Measurements from ENCODE around the gene NCF4.

The NCF4 gene

DNA sequence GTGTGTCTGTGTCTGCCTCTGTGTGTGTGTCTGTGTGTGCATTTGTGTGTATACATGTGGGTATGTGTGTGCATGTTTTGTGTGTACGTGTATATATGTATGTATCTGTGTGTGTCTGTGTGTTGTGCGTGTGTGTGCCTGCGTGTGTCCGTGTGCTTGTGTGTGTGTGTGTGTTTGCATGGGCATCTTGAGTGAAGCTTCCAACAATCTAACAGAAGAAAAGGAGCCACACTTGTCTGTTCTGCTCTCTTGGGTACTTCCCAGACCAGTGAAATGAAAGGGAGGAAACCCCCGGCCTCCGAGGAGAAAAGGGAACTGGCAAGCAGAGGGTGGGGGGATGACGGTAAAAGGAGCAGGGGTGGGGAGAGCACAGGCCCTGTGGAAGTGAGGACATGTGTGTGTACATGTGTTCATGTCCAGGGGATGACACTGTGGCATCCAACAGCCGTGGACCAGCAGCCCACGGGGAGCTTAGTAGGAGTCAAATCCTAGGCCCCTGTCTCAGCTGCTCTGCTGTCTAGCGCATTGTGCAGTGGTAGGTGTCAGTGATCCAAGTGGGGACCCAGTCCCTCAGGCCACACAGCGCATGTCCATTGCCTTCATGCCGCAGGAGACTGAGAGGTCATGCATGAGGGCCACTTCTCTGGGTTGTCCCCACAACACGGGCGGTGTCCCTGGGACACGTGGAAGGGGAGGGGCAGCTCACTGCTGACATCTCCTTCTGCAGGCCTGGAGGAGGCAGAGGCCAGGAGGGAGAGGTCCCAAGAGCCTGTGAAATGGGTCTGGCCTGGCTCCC, 60.7 kb downstream of the NCF4 start:
- no peak for DNase-seq (ENCODE audit: low spot score)
- TF ChIP-seq, protein P1, sequence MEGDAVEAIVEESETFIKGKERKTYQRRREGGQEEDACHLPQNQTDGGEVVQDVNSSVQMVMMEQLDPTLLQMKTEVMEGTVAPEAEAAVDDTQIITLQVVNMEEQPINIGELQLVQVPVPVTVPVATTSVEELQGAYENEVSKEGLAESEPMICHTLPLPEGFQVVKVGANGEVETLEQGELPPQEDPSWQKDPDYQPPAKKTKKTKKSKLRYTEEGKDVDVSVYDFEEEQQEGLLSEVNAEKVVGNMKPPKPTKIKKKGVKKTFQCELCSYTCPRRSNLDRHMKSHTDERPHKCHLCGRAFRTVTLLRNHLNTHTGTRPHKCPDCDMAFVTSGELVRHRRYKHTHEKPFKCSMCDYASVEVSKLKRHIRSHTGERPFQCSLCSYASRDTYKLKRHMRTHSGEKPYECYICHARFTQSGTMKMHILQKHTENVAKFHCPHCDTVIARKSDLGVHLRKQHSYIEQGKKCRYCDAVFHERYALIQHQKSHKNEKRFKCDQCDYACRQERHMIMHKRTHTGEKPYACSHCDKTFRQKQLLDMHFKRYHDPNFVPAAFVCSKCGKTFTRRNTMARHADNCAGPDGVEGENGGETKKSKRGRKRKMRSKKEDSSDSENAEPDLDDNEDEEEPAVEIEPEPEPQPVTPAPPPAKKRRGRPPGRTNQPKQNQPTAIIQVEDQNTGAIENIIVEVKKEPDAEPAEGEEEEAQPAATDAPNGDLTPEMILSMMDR (IDR thresholded peaks at IDR 0.05), result no peak
- H3K4me3 ChIP-seq, result no peak overlapping the region
- H3K27ac ChIP-seq, result no peak overlapping the region

DNA sequence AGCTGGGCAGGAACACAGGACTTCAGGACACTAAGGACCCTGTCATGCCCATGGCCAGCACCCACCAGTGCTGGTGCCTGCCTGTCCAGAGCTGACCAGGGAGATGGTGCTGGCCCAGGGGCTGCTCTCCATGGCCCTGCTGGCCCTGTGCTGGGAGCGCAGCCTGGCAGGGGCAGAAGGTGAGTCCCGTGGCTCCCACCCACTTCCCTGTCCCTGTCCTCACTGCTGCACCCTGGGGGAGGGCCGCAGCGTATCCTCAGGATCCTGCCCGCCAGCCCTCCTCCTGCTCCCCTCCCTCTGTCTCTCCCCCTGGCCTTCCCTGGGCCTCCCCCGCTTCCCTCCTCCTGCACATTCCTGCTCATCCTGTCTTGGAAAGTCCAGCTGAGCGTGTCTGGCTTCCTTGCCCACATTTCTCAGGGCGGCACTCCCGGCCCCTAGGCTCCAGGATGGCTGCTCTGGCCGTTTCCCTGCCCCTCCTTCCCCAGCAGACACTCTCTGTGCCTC, 61.4 kb downstream of the NCF4 start:
- TF ChIP-seq, protein P1 (IDR thresholded peaks at IDR 0.05), result no peak
- Histone ChIP-seq H3K27ac (no peak overlapping the region), H3K4me3 (no peak overlapping the region)
- DNase-seq (ENCODE audit: low spot score), result no peak

DNA sequence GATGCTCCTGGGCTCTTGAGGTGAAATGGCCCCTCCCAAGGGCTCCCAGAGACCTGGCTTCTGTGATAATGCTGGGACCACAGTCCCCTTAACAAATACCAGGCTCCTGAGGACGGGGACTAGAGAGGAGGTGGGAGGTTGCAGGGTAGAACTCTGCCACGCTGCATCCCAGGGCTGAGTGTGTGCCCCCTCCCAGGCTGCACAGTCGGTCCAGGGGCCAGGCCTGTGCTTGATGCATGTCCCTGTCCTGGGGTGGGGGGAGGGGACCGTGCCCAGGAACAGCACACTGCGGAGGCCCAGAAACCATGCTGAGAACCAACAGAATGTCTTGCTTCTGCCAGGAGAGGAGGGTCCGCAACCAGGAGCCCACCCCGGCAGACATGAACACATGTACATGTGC, 61.9 kb downstream of the NCF4 start:
- TF ChIP-seq, protein P1 (IDR thresholded peaks at IDR 0.05), result no peak
- Histone ChIP-seq H3K4me3 (no peak overlapping the region), H3K27ac (no peak overlapping the region)
- DNase-seq (ENCODE audit: low spot score), result no peak

DNA sequence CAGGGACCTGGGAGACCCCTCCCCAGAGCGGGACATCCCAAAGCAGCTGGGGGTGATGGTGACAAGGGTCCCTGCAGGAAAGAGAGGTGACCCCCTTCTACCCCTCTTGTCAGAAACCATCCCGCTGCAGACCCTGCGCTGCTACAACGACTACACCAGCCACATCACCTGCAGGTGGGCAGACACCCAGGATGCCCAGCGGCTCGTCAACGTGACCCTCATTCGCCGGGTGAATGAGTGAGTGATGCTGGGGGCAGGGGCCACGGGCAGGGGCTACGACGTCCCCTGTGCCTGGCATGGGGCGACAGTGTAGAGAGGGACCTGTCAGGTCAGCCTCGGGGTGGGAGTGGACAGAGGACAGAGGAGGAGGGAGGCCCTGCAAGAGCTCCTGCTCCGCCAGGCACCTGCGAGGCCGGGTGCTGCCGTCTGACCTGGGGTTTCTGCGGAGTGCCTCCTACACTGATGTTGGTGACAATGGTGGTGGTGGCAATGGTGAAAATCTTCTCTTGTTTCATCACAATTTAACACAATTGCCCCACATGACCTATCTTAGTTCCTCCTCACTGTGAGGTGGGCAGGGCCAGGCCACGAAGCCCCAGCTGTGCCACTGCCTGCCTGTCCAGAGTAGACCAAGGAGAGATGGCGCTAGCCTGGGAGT, 62.5 kb downstream of the NCF4 start:
- TF ChIP-seq, protein P1 (IDR thresholded peaks at IDR 0.05), result no peak
- no peak overlapping the region for H3K4me3 ChIP-seq
- no peak for DNase-seq (ENCODE audit: low spot score)
- no peak overlapping the region for H3K27ac ChIP-seq

DNA sequence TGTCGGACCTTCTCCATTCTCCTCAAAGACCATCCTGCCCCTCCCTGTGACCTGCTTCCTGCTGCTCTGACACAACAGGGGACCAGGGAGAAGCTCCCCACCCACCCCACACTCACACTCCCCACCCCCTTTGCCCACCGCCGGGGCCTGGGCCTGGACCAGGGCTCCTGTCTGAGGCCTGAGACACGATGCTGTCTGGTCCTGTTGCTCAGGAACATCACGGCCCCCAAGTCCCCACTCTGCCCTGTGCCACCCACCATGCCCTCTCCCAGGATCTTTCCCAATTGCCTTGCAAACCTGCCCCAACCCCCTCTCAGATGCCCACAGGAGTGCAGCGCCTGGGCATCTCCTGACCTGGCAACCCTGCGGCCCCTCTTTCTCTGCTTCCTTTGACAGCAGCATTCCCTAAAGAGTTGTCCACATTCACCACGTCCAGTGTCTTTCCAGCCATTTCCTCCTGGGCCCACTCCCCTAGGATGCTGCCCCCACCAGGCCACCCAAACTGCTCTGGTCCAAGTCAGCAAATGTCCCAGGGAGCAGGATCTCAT, 63.4 kb downstream of the NCF4 start:
- TF ChIP-seq, protein P1 (IDR thresholded peaks at IDR 0.05), result no peak
- Histone ChIP-seq H3K4me3 (no peak overlapping the region), H3K27ac (no peak overlapping the region)
- DNase-seq (ENCODE audit: low spot score), result no peak

DNA sequence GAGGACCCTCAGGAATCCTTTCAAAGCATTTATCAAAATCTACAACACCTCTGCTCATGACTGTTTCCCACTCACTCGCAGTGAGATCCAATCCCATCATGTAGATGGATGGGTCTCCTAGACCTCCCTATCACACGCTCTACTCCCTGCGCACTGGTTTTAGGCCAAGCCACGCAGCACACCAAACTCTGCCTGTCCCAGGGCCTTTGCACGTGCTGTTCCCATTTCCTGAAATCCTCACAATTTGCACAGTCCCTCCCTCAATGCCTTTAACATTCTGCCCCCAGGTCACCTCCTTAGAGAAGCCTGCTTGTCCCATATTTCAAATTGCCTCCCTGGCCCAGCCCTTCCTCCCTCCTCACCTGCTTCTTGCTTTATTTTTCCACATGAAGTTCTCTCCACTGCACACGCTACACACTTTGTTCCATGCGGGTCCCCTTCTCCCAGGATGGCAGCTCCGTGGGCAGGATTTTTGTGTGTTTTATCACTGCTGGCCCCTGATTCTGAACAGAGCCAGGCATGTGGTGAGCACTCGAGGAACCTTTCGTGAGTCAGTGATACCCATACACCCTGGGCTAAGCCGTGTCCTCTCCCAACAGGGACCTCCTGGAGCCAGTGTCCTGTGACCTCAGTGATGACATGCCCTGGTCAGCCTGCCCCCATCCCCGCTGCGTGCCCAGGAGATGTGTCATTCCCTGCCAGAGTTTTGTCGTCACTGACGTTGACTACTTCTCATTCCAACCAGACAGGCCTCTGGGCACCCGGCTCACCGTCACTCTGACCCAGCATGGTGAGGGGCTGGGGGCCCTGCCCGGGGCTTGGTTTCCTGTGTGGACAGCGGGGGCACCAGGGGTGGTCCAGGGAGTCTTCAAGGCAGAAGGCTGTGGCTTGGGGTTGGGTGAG, 64.8 kb downstream of the NCF4 start:
- DNase-seq (ENCODE audit: low spot score), result no peak
- Histone ChIP-seq H3K4me3 (no peak overlapping the region), H3K27ac (no peak overlapping the region)
- TF ChIP-seq, protein P1 (IDR thresholded peaks at IDR 0.05), result no peak

Data from coronary artery (tissue), 2 donors.